HG03354 (cell line): Measurements from ENCODE around the gene CHKB.

ENCODE experiments used
- ATAC-seq: cut with Tn5 transposase; IDR thresholded peaks from one replicate; pipeline ENCODE4 v1.9.1; 2021; ENCODE audit warnings: mild to moderate bottlenecking; ENCODE audit not compliant: unreplicated experiment, poor library complexity, severe bottlenecking

Gene CHKB

GRCh38 chr22:50576806-50577696 lies 5.6 kb downstream of the CHKB start:
- ATAC-seq, result no peak

- ATAC-seq, result no peak
Observed at GRCh38 chr22:50576070-50576469, 6.6 kb downstream of the CHKB start.

- ATAC-seq, result no peak
Observed at GRCh38 chr22:50575426-50575941, 7.2 kb downstream of the CHKB start.

GRCh38 chr22:50574383-50574755 lies 8.3 kb downstream of the CHKB start:
- ATAC-seq, result no peak

GRCh38 chr22:50573491-50574382 lies 8.9 kb downstream of the CHKB start:
- ATAC-seq, result no peak

GRCh38 chr22:50572965-50573364 lies 9.7 kb downstream of the CHKB start:
- no peak for ATAC-seq

- no peak for ATAC-seq
Observed at GRCh38 chr22:50571264-50572175, 11.1 kb downstream of the CHKB start.

- no peak for ATAC-seq
Observed at GRCh38 chr22:50570861-50571260, 11.8 kb downstream of the CHKB start.

- no peak for ATAC-seq
Observed at GRCh38 chr22:50569896-50570535, 12.6 kb downstream of the CHKB start.

- no peak for ATAC-seq
Observed at GRCh38 chr22:50569041-50569459, 13.6 kb downstream of the CHKB start.

- ATAC-seq, result no peak
Observed at GRCh38 chr22:50568626-50569025, 14.0 kb downstream of the CHKB start.

GRCh38 chr22:50567721-50568252 lies 14.9 kb downstream of the CHKB start:
- no peak for ATAC-seq

- ATAC-seq, result no peak
Observed at GRCh38 chr22:50564289-50564688, 18.4 kb downstream of the CHKB start.

GRCh38 chr22:50563413-50564160 lies 19.1 kb downstream of the CHKB start:
- ATAC-seq, result no peak

GRCh38 chr22:50562523-50563412 lies 19.9 kb downstream of the CHKB start, which contains the start of gene SYCE3:
SYCE3 (minus strand) TSS chr22:50562919; CDS start chr22:50556405, 6,514 bp downstream.
- peak; percentile 96 for ATAC-seq

- no peak for ATAC-seq
Observed at GRCh38 chr22:50561401-50562358, 21.0 kb downstream of the CHKB start.
